GM13976 (cell line): ENCODE measurements around the gene ANP32B.
"Not testable (repeated sequence)": the region's sequence is repeated elsewhere in the genome, so short reads cannot be mapped to it uniquely, and the experiment has no call there.

Source experiments
- DNase-seq: peaks from one replicate; pipeline ENCODE4 v3.0.0; 2012; ENCODE audit warnings: low spot score
- CTCF ChIP-seq: IDR thresholded peaks from 2 replicates; pipeline ENCODE4 v1.5.1; 2012; ENCODE audit warnings: borderline replicate concordance, mild to moderate bottlenecking; ENCODE audit not compliant: insufficient read depth; ENCODE audit errors: extremely low read depth, missing control alignments, control extremely low read depth
- in situ Hi-C: fragments of 300-500 bp; cut with MboI; formaldehyde crosslinking; loops from one replicate; pipeline ENCODE4 v1.12.0; 2022; ENCODE audit warnings: low sequenced_read_pairs, mixed read lengths, inconsistent platforms; ENCODE audit not compliant: unreplicated experiment

Gene ANP32B

GRCh38 chr9:97956331-97956730, 26.8 kb upstream of the ANP32B start:
- in situ Hi-C loops = no loop called here
- no peak for DNase-seq
- TF ChIP-seq CTCF = no peak

- TF ChIP-seq CTCF = no peak
- in situ Hi-C loops = no loop called here
- no peak for DNase-seq
Observed at GRCh38 chr9:97958812-97959511, 24.2 kb upstream of the ANP32B start.

GRCh38 chr9:97959585-97959984, 23.6 kb upstream of the ANP32B start:
- in situ Hi-C loops = no loop called here
- no peak for DNase-seq
- TF ChIP-seq CTCF = no peak

GRCh38 chr9:97960678-97961328, 22.3 kb upstream of the ANP32B start:
- in situ Hi-C loops, DNase-seq: not testable (repeated sequence)

- no peak for DNase-seq
- no peak for TF ChIP-seq CTCF
- in situ Hi-C loops = no loop called here
Observed at GRCh38 chr9:97961361-97961760, 21.8 kb upstream of the ANP32B start.

- in situ Hi-C loops = no loop called here
- TF ChIP-seq CTCF = no peak
- no peak for DNase-seq
Observed at GRCh38 chr9:97962136-97962535, 21.0 kb upstream of the ANP32B start.

- in situ Hi-C loops = no loop called here
- no peak for DNase-seq
- TF ChIP-seq CTCF = no peak
Observed at GRCh38 chr9:97962575-97962974, 20.6 kb upstream of the ANP32B start.
